Prostate gland (tissue), 2 donors: ENCODE measurements around the gene KIF16B.

ENCODE experiments used
- CTCF ChIP-seq, 4 experiments: fragments of 200-600 bp in 2 of 4; fragments of 450-650 bp in 2 of 4; sonication (generic) in 2 of 4; IDR thresholded peaks; 1 replicate in 3 of 4; 2 replicates in 1 of 4; pipeline ENCODE4 v1.5.1; 2016 to 2019; ENCODE audit warnings: antibody characterized with exemption in 4 of 4, mild to moderate bottlenecking in 2 of 4, moderate library complexity in 2 of 4
- POLR2A ChIP-seq: fragments of 450-650 bp; IDR thresholded peaks from one replicate; pipeline ENCODE4 v1.6.1; 2016; ENCODE audit warnings: antibody characterized with exemption, mild to moderate bottlenecking
- POLR2AphosphoS5 ChIP-seq: sonication (generic); formaldehyde crosslinking; IDR thresholded peaks from one replicate; pipeline ENCODE4 v1.6.1; 2017; ENCODE audit warnings: antibody characterized with exemption

DNA sequence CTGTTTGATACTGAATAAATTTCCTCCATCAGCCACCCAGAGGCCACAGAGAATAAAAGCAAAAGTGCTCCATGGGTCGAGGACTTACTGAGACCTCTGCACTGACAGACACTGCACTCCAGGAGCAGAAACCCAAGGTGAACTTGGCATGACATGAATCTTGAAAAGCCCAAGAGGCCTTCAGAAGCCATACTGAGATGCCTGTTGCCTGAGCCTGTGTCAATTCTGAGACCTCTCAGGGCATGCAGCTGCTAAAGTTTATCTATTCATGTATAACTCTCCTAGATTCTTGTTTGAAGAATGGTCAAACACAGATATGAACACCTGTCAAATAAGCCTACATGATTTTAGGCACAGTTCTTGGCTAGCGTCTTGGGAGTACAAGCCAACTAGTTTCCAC is 145.7 kb downstream of the KIF16B start:
- TF ChIP-seq POLR2AphosphoS5 = no peak
- TF ChIP-seq POLR2A = no peak
- no peak for TF ChIP-seq CTCF (IDR thresholded peaks at IDR 0.05)
